Measurements from ENCODE around the gene MCAT.

DNA sequence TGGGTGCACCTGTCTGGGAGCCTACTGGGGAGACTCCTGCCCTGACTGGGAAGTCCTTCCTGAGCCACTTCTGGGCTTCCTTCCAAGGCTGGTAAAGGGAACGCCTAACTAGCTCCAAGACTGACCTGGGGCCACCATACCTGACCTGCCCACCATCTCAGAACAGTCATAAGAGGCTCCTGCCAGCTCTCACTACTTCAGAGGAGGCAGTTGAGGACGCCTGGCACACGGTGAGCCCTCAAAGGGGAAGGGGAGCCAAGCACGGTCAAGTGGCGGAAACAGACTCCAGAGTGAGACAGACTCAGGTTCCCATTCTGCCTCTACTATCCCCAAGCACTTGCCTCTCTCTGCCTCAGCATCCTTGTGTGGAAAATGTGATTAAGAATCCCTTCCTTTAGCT is 7.6 kb downstream of the MCAT start:
- TF ChIP-seq, protein P1, sequence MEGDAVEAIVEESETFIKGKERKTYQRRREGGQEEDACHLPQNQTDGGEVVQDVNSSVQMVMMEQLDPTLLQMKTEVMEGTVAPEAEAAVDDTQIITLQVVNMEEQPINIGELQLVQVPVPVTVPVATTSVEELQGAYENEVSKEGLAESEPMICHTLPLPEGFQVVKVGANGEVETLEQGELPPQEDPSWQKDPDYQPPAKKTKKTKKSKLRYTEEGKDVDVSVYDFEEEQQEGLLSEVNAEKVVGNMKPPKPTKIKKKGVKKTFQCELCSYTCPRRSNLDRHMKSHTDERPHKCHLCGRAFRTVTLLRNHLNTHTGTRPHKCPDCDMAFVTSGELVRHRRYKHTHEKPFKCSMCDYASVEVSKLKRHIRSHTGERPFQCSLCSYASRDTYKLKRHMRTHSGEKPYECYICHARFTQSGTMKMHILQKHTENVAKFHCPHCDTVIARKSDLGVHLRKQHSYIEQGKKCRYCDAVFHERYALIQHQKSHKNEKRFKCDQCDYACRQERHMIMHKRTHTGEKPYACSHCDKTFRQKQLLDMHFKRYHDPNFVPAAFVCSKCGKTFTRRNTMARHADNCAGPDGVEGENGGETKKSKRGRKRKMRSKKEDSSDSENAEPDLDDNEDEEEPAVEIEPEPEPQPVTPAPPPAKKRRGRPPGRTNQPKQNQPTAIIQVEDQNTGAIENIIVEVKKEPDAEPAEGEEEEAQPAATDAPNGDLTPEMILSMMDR (IDR thresholded peaks at IDR 0.05 in 8 of 11, conservative IDR thresholded peaks at IDR 0.05 in 3 of 11) = no peak
- TF ChIP-seq POLR2AphosphoS5 (IDR thresholded peaks at IDR 0.05) (no peak), POLR2A (IDR thresholded peaks at IDR 0.05) (no peak)
